HepG2 (cell line): ENCODE data around the gene EFNA3. TPM values are rescaled to one million over a fixed set of nuclear protein-coding genes. Genes with fewer than 3 reads are reported as not detected.

Experiments used
- ATAC-seq: fragments of 200-7000 bp; cut with Tn5 transposase; 3 replicates; pipeline ENCODE4 v1.9.1; 2020; ENCODE audit warnings: mild to moderate bottlenecking, moderate library complexity
- BruUV-seq: library from RNA; stranded (reverse); fragments of 400-500 nt; replicated peaks from 2 replicates; lab custom pipeline; 2021; lab: Mats Ljungman, UMichigan
- CTCF ChIA-PET: fragments of 300-600 bp; formaldehyde crosslinking; extraction: SDS; loops from one replicate; lab custom pipeline; 2021; ENCODE audit warnings: low total read pairs, inconsistent platforms, low intra/inter-chr PET ratio; lab: Yijun Ruan, JAX
- POLR2A ChIA-PET: fragments of 350-600 bp; sonication (Branson Sonifier 250); formaldehyde crosslinking; loops from one replicate; lab custom pipeline; 2020; ENCODE audit warnings: antibody characterized with exemption, inconsistent platforms; lab: Yijun Ruan, JAX
- DNase-seq: peaks from one replicate; pipeline ENCODE4 v3.0.0-alpha.2; 2015; ENCODE audit warnings: low spot score
- FAIRE-seq: peaks from 3 replicates; lab custom pipeline; 2011; peaks lifted over from hg19 to GRCh38; lab: Jason Lieb, UNC
- H2AFZ ChIP-seq: one replicate; pipeline ENCODE4 v1.6.1; 2011; ENCODE audit warnings: low read length, inconsistent platforms
- H3K27ac ChIP-seq: fragments of 300-600 bp; 3 replicates; pipeline ENCODE4 v1.8.0; 2011; ENCODE audit warnings: mixed run types, mild to moderate bottlenecking, mixed read lengths, low read length, inconsistent platforms; ENCODE audit not compliant: insufficient read depth; ENCODE audit errors: extremely low read length
- H3K27me3 ChIP-seq, 2 experiments: fragments of 200-600 bp in 1 of 2; 2 replicates in 1 of 2; 3 replicates in 1 of 2; pipeline versions ENCODE4 v1.6.0 to v1.8.0; 2011; ENCODE audit warnings: low read length in 2 of 2, mild to moderate bottlenecking in 2 of 2, moderate library complexity in 2 of 2, inconsistent platforms in 1 of 2; ENCODE audit not compliant: insufficient read depth in 2 of 2, control insufficient read depth in 1 of 2
- H3K36me3 ChIP-seq, 2 experiments: fragments of 200-600 bp in 1 of 2; replicated peaks in 1 of 2; 2 replicates in 1 of 2; 3 replicates in 1 of 2; pipeline versions ENCODE4 v1.5.1 to v1.8.0; 2011; ENCODE audit warnings: low read length in 2 of 2, inconsistent platforms in 1 of 2; ENCODE audit not compliant: insufficient read depth in 2 of 2, control insufficient read depth in 1 of 2
- H3K4me1 ChIP-seq: 2 replicates; pipeline ENCODE4 v1.5.1; 2012; ENCODE audit warnings: low read length, inconsistent platforms; ENCODE audit not compliant: insufficient read depth
- H3K4me2 ChIP-seq: 2 replicates; pipeline ENCODE4 v1.6.0; 2011; ENCODE audit warnings: low read depth, low read length, inconsistent platforms
- H3K4me3 ChIP-seq, 3 experiments: fragments of 200-600 bp in 1 of 3; sonication (generic), shearing (Covaris generic) in 1 of 3; replicated peaks in 1 of 3; 2 replicates each; pipeline ENCODE4 v1.5.1; 2011 to 2016; ENCODE audit warnings: low read length in 3 of 3, inconsistent platforms in 2 of 3, low read depth in 2 of 3, mild to moderate bottlenecking in 2 of 3, control low read depth in 1 of 3, mixed read lengths in 1 of 3; ENCODE audit not compliant: insufficient read depth in 1 of 3
- H3K79me2 ChIP-seq: one replicate; pipeline ENCODE4 v1.6.1; 2011; ENCODE audit warnings: low read length, inconsistent platforms; ENCODE audit not compliant: insufficient read depth
- H3K9ac ChIP-seq: 2 replicates; pipeline ENCODE4 v1.6.0; 2011; ENCODE audit warnings: mild to moderate bottlenecking, low read depth, low read length, inconsistent platforms; ENCODE audit not compliant: insufficient read depth
- H3K9me3 ChIP-seq: 2 replicates; pipeline ENCODE4 v1.5.1; 2012; ENCODE audit warnings: mild to moderate bottlenecking, low read length
- H4K20me1 ChIP-seq: 2 replicates; pipeline ENCODE4 v1.6.0; 2011; ENCODE audit warnings: inconsistent platforms, mild to moderate bottlenecking, low read length, moderate library complexity; ENCODE audit not compliant: insufficient read depth
- ARID4A ChIP-seq: sonication (generic); formaldehyde crosslinking; IDR thresholded peaks from 2 replicates; pipeline ENCODE4 v1.5.0; 2020; ENCODE audit warnings: mild to moderate bottlenecking, missing genetic modification reagents, borderline replicate concordance
- CTCF ChIP-seq: sonication (generic); formaldehyde crosslinking; IDR thresholded peaks from 2 replicates; pipeline ENCODE4 v1.5.0; 2020; ENCODE audit warnings: mild to moderate bottlenecking, missing genetic modification reagents, moderate library complexity
- FOXK1 ChIP-seq: sonication (generic); formaldehyde crosslinking; IDR thresholded peaks from 2 replicates; pipeline ENCODE4 v1.4.0; 2020; ENCODE audit warnings: low read depth, missing genetic modification reagents, borderline replicate concordance
- MAFK ChIP-seq, 2 experiments: IDR thresholded peaks in 1 of 2; conservative IDR thresholded peaks in 1 of 2; 2 replicates each; pipeline ENCODE4 v1.6.1; 2011; ENCODE audit warnings: improper control_type of control experiment in 2 of 2, low read length in 2 of 2
- TEAD2 ChIP-seq: sonication (generic); formaldehyde crosslinking; IDR thresholded peaks from 2 replicates; pipeline ENCODE4 v1.9.0; 2021; ENCODE audit warnings: missing genetic modification reagents
- ZNF563 ChIP-seq: sonication (generic); formaldehyde crosslinking; IDR thresholded peaks from 2 replicates; pipeline ENCODE4 v1.8.0; 2022; ENCODE audit warnings: mild to moderate bottlenecking, moderate library complexity, missing genetic modification reagents
- WGBS: methylation state at CpG from one replicate; pipeline ENCODE4 v1.1.6; 2017; ENCODE audit warnings: low lambda C conversion rate; 5-methylcytosine and 5-hydroxymethylcytosine counted together
- in situ Hi-C: cut with HindIII; loops from 2 replicates; pipeline ENCODE4 v1.10.0; 2017; ENCODE audit warnings: low pct_unique_long_range_greater_than_20kb; ENCODE audit not compliant: extremely low pct_ligation_motif_present
- intact Hi-C: fragments of 100-400 bp; cut with micrococcal nuclease; formaldehyde crosslinking; loops from one replicate; pipeline ENCODE4 v1.10.0; 2022; ENCODE audit not compliant: unreplicated experiment
- polyA plus RNA-seq, 8 experiments: library from polyadenylated mRNA; depleted of rRNA in 3 of 8; stranded (reverse) in 7 of 8; unstranded in 1 of 8; fragments of >200 nt; fragmentation: Illumina TruSeq in 4 of 8; extraction: Trizol in 4 of 8; gene quantifications; 2 replicates each; pipeline versions ENCODE4 v1.2.1 to v1.2.3, GENCODE V29; 2011 to 2016; ENCODE audit warnings: low read depth in 4 of 8, missing spikeins in 1 of 8, mixed read lengths in 1 of 8; ENCODE audit not compliant: insufficient read depth in 1 of 8
- total RNA-seq, 5 experiments: library from RNA; depleted of rRNA; stranded (reverse); fragments of >200 nt; fragmentation: Illumina TruSeq; extraction: Trizol; gene quantifications; 2 replicates each; pipeline ENCODE4 v1.2.3, GENCODE V29; 2016; ENCODE audit warnings: low read depth in 1 of 5

Gene EFNA3
- total and polyA plus RNA-seq, 2 of the 13 experiments (the other 11 are each of a cell fraction or from before 2014, with no cell fraction given), result 1.0 to 5.7 TPM

GRCh38 chr1:155052439-155053395 lies 25.9 kb upstream of the EFNA3 start:
- ChIA-PET CTCF (interaction anchor here (0.8 to 1.9 kb wide), 2 partner anchors 9 to 92 kb away, joined by 3 to 7 read pairs; no protein-coding TSS in a partner anchor), POLR2A (interaction anchor here (1.1 to 2.7 kb wide), 2 partner anchors 12 to 74 kb away, joined by 3 to 8 read pairs; no protein-coding TSS in a partner anchor)
- 77% methylated on average over 12 of the region's 12 CpGs for WGBS
- TF ChIP-seq ZNF563 (CRISPR knock-in tag) (no peak), ARID4A (CRISPR knock-in tag) (no peak), TEAD2 (CRISPR knock-in tag) (no peak), MAFK (conservative IDR thresholded peaks at IDR 0.05 in 1 of 2, IDR thresholded peaks at IDR 0.05 in 1 of 2; ENCODE audit: low read length in 2 of 2) (no peak), FOXK1 (CRISPR knock-in tag) (no peak), CTCF (CRISPR knock-in tag) (peak; percentile 62)
- Histone ChIP-seq H4K20me1 (no peaks in the 10 kb centered on the region), H3K36me3 (peaks cover 2 to 10% of the 10 kb centered on the region in 2 experiments; a peak in 4 of 5 replicates), H3K4me1 (peaks cover 44% of the 10 kb centered on the region), H3K27ac (no peak overlapping the region), H3K4me2 (peak overlapping the region; percentile 94), H2AFZ (no peak overlapping the region), H3K4me3 (peak overlapping the region; percentile 59 to 88 (median 70); a peak in 4 of 6 replicates), H3K79me2 (no peaks in the 10 kb centered on the region), H3K27me3 (no peaks in the 10 kb centered on the region), H3K9me3 (no peaks in the 10 kb centered on the region), H3K9ac (peak overlapping the region; percentile 57; the same call in 1 of the 2 replicates)
- BruUV-seq, result no TSS peak
- ATAC-seq (no peak), FAIRE-seq (no peak), DNase-seq (no peak)
- in situ Hi-C loops (no loop called here), intact Hi-C loops (no loop called here)
